Ishikawa (cell line): ENCODE results near the gene SMO.

Source experiments
- CEBPB ChIP-seq: IDR thresholded peaks from 2 replicates; pipeline ENCODE4 v1.6.1; 2012
- CREB1 ChIP-seq: IDR thresholded peaks from 2 replicates; pipeline ENCODE4 v1.6.1; 2012; ENCODE audit warnings: low read depth
- EGR1 ChIP-seq: IDR thresholded peaks from 2 replicates; pipeline ENCODE4 v1.6.1; 2012
- EP300 ChIP-seq: IDR thresholded peaks from 2 replicates; pipeline ENCODE4 v1.6.1; 2012; ENCODE audit warnings: borderline replicate concordance
- FOXM1 ChIP-seq: IDR thresholded peaks from 2 replicates; pipeline ENCODE4 v1.6.1; 2012; ENCODE audit warnings: low read depth, borderline replicate concordance
- MAX ChIP-seq: IDR thresholded peaks from 2 replicates; pipeline ENCODE4 v1.6.1; 2012
- NFIC ChIP-seq: IDR thresholded peaks from 2 replicates; pipeline ENCODE4 v1.6.1; 2012
- RAD21 ChIP-seq: IDR thresholded peaks from 2 replicates; pipeline ENCODE4 v1.6.1; 2012; ENCODE audit warnings: low read depth
- REST ChIP-seq: IDR thresholded peaks from 2 replicates; pipeline ENCODE4 v1.6.1; 2012; ENCODE audit warnings: low read depth, mild to moderate bottlenecking
- TAF1 ChIP-seq: IDR thresholded peaks from 2 replicates; pipeline ENCODE4 v1.6.1; 2012; ENCODE audit warnings: low read depth, mild to moderate bottlenecking
- TCF12 ChIP-seq: IDR thresholded peaks from 2 replicates; pipeline ENCODE4 v1.6.1; 2012; ENCODE audit warnings: low read depth
- TEAD4 ChIP-seq: IDR thresholded peaks from 2 replicates; pipeline ENCODE4 v1.6.1; 2012
- USF1 ChIP-seq: IDR thresholded peaks from 2 replicates; pipeline ENCODE4 v1.6.1; 2012
- YY1 ChIP-seq: IDR thresholded peaks from 2 replicates; pipeline ENCODE4 v1.6.1; 2012; ENCODE audit warnings: low read depth
- ZBTB7A ChIP-seq: IDR thresholded peaks from 2 replicates; pipeline ENCODE4 v1.6.1; 2012; ENCODE audit warnings: low read depth

Gene SMO

GRCh38 chr7:129168231-129169021 lies 20.0 kb upstream of the SMO start:
- TF ChIP-seq MAX (no peak), CEBPB (no peak), EGR1 (no peak), FOXM1 (no peak), NFIC (no peak), TAF1 (no peak), ZBTB7A (no peak), TCF12 (no peak), CREB1 (no peak), REST (no peak), USF1 (no peak), RAD21 (no peak), EP300 (no peak), TEAD4 (no peak), YY1 (no peak)

- TF ChIP-seq REST: no peak
Measured at GRCh38 chr7:129169171-129169671, 19.2 kb upstream of the SMO start.

- TF ChIP-seq USF1 (no peak), EP300 (no peak), NFIC (no peak), FOXM1 (no peak), TEAD4 (no peak), RAD21 (no peak), YY1 (no peak), REST (no peak), CEBPB (no peak), ZBTB7A (no peak), TCF12 (no peak), EGR1 (no peak), TAF1 (no peak), CREB1 (no peak), MAX (no peak)
Measured at GRCh38 chr7:129169686-129170440, 18.6 kb upstream of the SMO start.

- TF ChIP-seq EP300 (no peak), RAD21 (no peak), ZBTB7A (no peak), TCF12 (no peak), USF1 (no peak), YY1 (no peak), TEAD4 (no peak), MAX (no peak), CREB1 (no peak), REST (no peak), FOXM1 (no peak), EGR1 (no peak), TAF1 (no peak), NFIC (no peak), CEBPB (no peak)
Measured at GRCh38 chr7:129170441-129171021, 17.9 kb upstream of the SMO start.
